PFSK-1 (cell line): Measurements from ENCODE around the gene MPC2.

Experiments
- FOXP2 ChIP-seq: optimal IDR thresholded peaks from 2 replicates; pipeline ENCODE3; 2011; ENCODE audit warnings: borderline replicate concordance, control low read depth, inconsistent platforms; ENCODE audit not compliant: insufficient read depth; ENCODE audit errors: extremely low read length, extremely low read depth
- POLR2AphosphoS5 ChIP-seq: IDR thresholded peaks from 2 replicates; pipeline ENCODE4 v1.6.1; 2012; ENCODE audit warnings: low read depth, mild to moderate bottlenecking, control low read depth, low read length, moderate library complexity
- REST ChIP-seq, 2 experiments: IDR thresholded peaks; 2 replicates each; pipeline versions ENCODE4 v1.6.1 to v1.8.0; 2011 to 2012; ENCODE audit warnings: low read depth in 2 of 2, low read length in 2 of 2, control low read depth in 1 of 2, inconsistent platforms in 1 of 2, mild to moderate bottlenecking in 1 of 2, moderate library complexity in 1 of 2; ENCODE audit not compliant: insufficient read depth in 1 of 2
- SIN3A ChIP-seq: IDR thresholded peaks from 2 replicates; pipeline ENCODE4 v1.6.1; 2012; ENCODE audit warnings: mild to moderate bottlenecking, low read length, moderate library complexity, borderline replicate concordance; ENCODE audit not compliant: insufficient read depth
- TAF1 ChIP-seq: IDR thresholded peaks from 2 replicates; pipeline ENCODE4 v1.6.1; 2012; ENCODE audit warnings: low read length, control low read depth, borderline replicate concordance; ENCODE audit not compliant: insufficient read depth

The MPC2 gene

GRCh38 chr1:167928457-167928852 is 8.4 kb downstream of the MPC2 start:
- TF ChIP-seq FOXP2 (no peak), TAF1 (no peak), SIN3A (no peak), REST (IDR thresholded peaks at IDR 0.05; ENCODE audit: insufficient read depth in 1 of 2, low read depth in 2 of 2, low read length in 2 of 2) (no peak), POLR2AphosphoS5 (no peak)

GRCh38 chr1:167927046-167927754 is 9.7 kb downstream of the MPC2 start:
- TF ChIP-seq SIN3A, result no peak
- no peak for TF ChIP-seq REST (IDR thresholded peaks at IDR 0.05; ENCODE audit: insufficient read depth in 1 of 2, low read depth in 2 of 2, low read length in 2 of 2)
- no peak for TF ChIP-seq POLR2AphosphoS5
- TF ChIP-seq TAF1, result no peak
- no peak for TF ChIP-seq FOXP2

- TF ChIP-seq SIN3A, result no peak
- TF ChIP-seq POLR2AphosphoS5, result no peak
These were observed 10.3 kb downstream of the MPC2 start for GRCh38 chr1:167926486-167926997.

GRCh38 chr1:167924543-167925231 is 12.2 kb downstream of the MPC2 start:
- no peak for TF ChIP-seq REST (IDR thresholded peaks at IDR 0.05; ENCODE audit: insufficient read depth in 1 of 2, low read depth in 2 of 2, low read length in 2 of 2)
- TF ChIP-seq FOXP2, result no peak
- no peak for TF ChIP-seq POLR2AphosphoS5
- no peak for TF ChIP-seq TAF1
- no peak for TF ChIP-seq SIN3A

- TF ChIP-seq REST (IDR thresholded peaks at IDR 0.05; ENCODE audit: insufficient read depth in 1 of 2, low read depth in 2 of 2, low read length in 2 of 2) (no peak), FOXP2 (no peak), TAF1 (no peak), SIN3A (no peak), POLR2AphosphoS5 (no peak)
These were observed 12.8 kb downstream of the MPC2 start for GRCh38 chr1:167924102-167924501.
